Measurements from ENCODE around the gene PTPRK.

PTPRK gene

DNA sequence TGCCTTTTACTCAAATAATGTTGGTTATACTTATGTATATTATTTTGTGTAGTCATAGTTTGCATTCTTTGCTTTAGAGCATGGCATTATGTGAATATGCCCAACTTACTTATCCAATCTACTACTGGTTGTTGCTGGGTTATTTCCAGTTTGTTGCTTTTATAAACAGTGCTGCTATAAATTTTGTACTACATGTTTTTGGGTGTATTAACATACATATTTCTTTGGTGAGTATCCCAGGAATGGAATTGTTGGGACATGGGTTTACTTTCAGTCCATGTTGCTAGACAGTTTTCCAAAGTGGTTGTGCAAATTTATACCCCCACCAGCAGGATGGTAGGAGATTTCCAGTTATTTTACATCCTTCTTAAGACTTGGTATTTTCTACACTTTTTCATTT lies 462.5 kb downstream of the PTPRK start:
- no peak for DNase-seq

DNA sequence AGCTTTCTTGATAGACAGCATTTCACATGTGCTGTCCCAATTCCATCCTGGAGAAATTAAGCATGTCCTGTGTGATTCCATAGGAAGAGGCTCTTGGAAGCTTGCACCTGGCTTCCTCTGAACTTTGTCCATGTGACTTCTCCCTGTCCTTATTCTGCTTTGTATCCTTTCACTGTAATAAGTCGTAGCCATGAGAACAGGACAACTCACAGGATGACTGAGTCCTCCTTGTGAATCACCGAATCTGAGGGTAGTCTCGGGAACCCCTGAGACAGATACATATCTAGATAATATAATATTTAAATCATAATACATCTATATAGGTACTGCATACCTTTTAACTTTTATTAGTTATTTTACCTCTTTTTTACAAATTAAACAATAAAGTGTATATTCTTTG lies 462.9 kb downstream of the PTPRK start:
- no peak for DNase-seq

DNA sequence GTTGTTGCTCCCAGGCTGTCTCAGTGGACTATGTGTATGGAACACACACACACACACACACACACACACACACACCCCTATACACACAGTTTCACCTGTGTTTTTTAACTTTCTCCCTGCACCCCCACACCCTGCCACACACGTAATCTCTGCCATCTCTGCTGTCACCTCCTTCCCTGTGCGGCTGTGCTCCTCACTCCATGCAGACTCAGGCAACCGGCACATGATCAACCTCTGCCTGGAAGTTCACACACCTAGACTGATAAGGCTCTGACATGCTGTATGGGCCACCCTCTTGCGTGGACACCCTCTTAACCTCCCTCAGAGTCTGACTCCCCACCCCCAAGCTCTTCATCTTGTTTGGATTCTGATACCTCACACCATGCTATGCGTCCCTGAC lies 467.3 kb downstream of the PTPRK start:
- no peak for DNase-seq

DNA sequence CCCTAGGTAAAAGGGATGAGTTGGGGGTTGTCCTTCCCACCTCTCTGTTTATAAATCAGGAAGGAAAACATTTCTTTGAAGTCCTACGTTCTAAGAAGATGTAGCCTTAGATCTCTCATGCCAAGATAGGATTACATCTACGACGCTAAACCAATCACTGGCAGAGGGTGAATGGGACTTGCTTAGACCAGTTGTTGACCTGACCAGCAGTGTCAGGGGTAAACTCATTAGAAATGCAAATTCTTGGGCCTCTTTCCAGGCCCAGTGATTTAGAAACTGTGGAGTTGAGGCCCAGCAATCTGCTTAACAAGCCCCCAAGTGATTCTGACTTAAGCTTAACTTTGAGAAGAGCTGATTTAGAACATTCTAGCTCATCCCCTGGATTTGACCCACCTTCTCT lies 472.4 kb downstream of the PTPRK start:
- DNase-seq: no peak

DNA sequence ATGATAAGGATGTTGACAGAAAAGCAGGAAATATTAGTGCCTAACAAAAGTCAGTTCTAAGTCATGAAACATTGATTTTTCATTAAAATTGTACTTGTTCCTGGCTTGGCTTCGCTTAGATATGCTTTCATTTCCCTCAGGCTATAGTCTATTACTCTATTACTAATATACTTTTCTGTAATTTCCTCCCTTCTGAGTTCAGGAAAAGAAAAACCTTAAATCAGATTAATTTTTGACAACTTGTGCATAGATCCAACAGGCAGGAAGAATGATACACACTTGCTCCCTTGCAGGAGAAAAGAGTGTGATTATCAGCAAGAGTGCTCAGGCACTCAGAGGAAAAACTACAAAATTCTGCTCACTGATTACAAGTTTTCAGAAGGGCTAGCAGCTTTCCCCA lies 474.4 kb downstream of the PTPRK start:
- no peak for DNase-seq

DNA sequence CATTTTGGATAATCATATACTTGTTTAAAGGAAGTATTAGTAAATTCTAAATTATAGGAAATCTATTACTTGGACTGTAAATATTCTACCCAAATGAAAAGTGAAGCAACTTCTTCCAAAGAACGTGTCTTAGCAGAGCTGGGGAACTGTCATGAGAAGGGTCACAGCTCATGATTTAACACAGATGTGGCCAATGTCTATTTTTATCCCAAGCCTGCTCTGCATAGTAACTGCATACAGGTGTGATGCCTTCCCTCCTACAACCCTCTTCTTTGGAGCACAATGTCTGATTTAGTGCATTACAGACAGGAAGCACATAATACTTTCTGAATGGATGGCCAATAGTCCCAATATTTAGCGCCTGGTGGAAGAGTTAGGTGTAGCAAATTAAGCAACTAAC lies 480.9 kb downstream of the PTPRK start:
- DNase-seq: no peak

DNA sequence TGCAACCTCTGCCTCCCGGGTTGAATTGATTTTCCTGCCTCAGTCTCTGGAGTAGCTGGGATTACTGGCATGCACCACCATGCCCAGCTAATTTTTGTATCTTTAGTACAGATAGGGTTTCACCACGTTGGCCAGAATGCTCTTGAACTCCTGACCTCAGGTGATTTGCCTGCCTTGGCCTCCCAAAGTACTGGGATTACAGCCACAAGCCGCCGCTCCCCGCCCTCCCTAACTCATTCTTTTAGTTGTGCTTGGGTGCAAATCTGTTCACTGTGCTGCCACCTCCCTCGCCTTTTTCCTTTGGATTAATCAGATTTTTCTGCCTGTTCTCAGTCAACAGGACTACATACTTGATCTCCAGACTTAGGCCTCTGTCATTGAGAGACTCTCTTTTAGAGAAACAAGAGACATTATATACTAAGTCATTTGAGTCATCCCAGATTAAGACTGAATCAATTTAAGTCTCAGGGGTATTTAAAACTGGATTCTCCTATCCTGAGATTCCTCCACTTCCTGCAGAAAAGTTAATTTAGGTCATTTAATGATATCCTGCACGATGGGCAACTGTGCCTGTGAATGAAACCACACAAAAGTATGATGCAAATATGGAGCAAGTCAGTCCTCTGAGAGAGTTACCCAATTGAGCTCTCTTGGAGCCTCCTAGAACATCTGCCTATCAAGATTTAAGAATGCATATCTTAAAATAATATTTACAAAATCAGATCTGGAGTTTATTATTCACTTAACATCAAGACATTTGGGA lies 483.4 kb downstream of the PTPRK start:
- DNase-seq: no peak

DNA sequence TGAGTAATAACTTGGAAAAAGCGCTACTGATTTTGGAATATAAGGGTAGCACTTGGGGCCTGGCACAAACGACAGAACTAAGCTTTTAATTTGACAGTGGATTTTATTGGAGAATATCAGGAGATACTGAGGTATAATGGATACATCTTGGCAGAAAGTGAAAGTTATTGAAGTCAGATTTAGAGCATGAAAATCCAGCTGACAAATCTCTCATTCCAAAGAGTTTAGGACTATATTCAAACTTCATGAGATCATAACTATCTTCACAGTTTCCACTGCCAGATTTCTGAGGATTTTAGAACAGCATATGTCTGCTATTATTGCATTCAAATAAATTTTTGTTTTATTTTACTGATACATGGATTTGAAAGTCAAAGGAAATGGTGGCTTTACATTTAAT lies 487.2 kb downstream of the PTPRK start:
- DNase-seq: no peak

DNA sequence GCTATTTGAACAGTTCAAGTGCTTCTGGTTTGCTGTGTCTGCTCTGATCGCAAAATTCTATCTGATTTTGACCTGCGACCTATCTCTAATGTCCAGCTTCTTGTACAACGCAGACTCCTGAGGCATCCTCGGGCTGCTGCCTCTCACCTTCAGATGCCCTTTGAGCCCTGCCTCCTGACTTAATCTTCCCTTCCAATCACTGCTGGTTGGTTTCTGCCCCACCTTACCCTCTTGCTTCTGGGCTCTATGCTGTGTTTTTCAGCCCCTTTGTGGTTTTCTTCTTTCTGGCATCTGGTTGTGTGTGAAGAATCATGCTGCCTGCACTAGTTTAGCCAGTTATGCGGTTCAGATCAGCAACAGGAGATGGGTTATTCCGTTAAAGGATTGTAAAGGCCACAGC lies 488.4 kb downstream of the PTPRK start:
- DNase-seq: no peak

DNA sequence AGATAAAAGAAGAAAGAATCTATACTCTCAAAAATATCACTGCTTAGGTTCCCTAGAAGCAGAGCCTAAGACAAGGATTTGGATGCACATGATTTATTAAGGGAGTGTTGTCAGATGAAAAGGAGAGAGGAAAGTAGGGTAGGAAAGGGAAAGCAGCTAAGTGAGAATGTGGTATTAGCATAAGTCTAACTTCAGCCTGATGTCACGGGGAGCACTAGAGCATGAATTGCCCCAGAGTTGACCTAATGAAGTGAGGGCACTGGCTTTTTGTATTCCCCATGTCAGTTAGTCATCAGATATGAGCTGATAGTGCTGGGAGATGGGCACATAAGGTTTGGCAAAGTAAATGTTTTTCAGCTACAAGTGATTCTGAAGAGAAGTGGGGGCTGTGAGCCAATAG lies 490.6 kb downstream of the PTPRK start:
- no peak for DNase-seq

DNA sequence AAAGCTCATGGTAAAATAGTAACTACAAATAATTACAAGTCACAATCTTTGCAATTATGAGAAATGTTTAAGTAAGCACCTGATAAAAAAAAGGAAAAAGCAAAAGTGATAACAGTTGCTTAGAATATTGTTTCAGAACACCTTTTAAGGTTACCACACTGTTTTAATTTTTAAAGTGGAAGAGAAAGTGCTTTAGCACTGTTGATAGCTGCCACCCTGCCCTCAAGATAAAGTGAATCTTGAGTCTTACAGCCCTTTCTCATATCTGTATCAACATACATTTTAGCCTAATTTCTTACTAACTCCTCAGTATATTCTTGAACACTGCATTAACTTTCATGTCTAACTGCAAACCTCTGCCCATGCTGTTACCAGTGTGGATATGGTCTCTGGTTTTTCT lies 492.2 kb downstream of the PTPRK start:
- no peak for DNase-seq

DNA sequence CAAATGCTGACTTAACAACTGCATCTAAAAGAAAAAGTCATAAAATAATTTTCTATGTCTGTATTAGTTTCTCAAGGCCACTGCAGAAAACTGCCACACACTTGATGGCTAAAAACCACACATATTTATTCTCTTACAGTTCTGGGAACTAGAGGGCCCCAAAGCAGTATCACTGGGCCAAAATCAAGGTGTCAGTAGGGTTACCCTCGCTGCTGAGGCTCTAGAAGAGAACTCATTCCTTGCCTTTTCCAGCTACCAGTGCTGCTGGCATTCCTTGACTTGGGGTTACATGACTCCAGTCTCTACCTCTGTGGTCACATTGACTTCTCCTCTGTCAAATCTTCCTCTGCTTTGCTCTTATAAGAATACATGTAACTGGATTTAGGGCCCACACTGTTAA lies 494.9 kb downstream of the PTPRK start:
- no peak for DNase-seq

DNA sequence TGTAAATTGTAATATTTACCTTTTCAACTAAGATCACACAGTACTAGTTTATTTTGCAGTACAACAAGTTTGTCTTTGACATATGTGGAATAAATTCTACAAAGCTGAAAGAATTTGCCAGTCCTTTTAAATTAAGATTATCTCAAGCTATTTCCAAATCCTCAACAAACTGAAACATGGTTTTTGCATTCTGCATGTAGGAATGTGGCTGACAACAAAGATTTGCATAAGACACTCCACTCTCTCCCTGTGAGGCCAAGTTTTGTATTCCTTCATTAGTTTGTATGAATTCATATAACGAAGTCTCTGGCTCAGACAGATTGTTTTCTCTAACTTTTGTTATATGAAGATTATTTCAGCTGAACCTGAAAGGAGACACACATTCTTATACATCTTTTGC lies 495.4 kb downstream of the PTPRK start:
- no peak for DNase-seq

DNA sequence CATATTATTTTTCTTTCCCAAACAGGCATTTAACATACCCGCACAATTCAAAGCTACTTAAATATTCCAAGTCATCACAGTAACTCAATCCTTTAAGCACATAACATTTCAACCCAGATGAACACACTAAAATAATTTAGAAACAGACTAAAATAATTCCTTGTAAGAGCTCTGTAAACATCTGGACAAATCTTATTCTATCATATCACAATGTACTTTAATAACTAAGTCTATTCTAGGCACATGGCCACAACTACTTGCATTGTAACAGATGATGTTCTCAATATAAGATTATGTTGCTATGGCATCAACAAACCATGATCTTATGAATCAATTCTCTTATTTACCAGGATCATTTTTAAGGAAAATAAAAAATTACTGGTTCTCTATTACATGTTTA lies 496.4 kb downstream of the PTPRK start:
- no peak for DNase-seq

DNA sequence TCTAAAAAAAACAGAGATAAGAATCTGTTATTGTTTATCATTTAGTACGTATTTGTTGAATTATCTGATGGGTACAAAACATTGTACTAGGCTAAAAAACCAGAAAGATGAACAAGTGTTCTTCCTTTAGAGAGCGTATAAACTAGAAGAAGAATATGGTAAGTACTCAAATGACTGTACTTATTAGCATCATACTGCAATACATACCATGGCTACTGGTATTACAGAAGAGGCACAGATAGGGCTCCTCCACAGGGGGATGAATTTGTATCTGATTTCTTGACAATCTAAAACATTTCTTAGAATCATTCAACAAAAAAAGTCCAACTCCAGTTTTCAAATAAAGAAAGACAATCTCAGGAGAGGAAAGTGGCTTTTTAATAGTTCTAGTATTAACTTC lies 501.6 kb downstream of the PTPRK start:
- no peak for DNase-seq

DNA sequence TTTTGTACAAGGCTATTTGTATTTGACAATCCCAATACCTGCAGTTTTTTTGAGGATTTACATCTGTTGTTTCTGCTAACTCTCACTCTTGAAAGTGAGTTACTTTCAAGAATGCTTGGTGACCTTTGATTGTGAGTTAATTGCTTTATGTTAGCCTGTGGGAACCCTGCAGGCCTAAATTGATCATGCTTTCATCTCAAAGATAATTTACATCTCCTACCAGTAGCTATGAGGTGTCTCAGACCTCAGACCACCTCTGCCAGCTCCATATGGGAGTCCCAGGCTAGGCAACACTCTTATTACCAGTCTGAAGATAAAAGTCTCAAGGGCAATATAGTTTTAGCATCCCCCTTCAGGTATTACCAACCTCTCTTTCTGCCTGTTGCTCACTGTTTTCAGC lies 503.1 kb downstream of the PTPRK start:
- DNase-seq: no peak

DNA sequence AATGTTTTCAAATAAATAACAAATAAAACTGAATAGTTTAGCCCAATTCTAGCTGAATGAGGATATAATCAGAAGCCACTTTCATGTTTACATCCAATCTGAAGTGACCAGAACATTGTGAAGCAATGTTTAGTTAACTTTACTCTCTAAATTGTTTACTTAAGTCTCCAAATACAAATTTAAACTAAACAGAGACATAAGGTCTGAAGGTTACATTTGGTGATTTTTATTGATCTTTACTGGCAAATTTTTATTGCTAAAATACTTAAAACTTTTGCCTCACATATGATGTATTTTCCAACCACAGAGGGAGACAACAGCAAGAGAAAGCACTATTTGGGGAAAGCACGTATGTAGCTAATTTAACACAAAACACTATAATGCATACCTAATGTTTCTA lies 512.7 kb downstream of the PTPRK start:
- DNase-seq: no peak

DNA sequence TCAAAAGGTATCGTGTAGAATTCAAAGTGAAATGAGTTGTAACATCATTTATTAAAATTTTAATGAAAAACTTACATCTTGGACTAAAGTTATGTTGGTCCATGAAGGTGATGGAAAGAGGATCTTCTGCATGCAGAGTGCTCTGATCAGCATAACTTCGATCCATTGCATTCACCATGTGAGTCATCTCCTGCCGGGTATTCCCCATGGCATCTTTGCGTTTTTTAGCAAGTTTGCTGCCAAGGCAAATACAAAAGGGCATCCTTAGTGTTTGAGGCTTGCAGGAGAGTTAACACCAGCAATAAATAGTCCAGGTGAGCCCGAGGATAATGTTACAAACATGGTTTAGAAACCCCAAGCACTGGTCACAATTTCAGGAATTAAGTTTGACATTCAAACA lies 515.4 kb downstream of the PTPRK start:
- DNase-seq: no peak

DNA sequence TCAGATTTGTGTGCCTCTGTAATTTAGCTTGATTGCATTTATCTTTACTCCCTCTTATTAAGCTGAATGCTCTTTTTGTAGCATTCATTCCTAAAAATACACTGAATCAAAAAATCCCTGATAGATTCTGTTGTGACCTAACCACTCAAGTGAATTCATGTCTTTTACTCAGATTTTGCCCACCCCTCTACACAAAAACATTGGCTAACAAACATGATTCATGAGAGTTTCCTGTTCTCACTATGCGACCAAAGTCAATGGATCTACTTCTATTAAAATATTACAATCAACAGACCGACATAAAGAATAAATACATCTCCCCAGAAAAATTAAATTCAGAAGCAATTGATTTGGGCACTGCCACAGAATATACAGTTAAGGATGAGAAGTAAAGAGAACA lies 520.0 kb downstream of the PTPRK start:
- no peak for DNase-seq

DNA sequence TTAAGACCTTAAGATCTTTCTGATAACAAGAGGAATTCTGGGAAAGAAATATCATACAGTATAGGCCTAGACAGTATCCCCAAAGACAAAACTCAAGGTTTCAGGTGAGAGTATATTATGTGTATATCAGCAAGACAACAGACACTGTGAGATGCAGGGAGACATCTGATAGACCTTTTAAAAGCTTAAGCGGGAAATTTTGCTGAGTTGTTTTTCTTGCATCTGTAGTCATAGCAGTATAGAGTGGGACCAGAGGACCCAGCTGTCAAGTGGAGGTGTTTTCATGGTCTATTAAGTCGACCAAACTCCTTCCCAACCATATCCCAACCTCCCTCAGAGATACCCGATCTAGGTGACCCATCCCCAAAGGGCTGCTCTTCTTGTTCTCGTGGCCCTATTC lies 521.4 kb downstream of the PTPRK start:
- DNase-seq: no peak

DNA sequence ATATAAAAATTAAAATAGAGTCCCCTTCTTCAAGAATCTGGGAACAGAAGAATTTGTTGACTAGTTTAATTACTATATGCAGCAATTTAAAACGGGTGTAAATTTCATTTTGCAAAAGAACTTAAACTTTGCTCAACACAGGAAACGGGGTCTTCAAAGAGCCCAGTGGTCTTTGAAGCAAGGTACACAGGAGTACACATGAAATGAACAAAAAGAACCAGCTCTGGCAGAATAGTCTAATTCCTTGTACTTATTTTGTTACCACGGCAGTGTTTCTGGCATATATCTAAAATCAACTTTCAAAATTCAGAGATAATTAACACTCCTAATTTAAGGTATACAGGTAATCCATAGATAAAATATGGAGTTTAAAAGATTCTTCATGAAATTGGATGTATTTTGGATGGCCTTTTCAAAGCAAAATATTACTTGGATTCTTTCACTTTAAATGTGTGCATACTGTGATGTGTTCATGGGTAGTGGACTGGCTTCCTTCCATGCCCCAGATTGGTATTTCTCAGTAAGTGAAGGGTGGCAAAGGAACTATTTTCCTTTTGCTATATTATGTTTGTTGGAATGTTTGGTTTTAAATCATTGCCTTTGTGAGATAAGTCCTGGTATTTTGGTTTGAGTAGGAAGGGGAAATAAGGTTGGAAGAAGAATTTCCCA lies 522.8 kb downstream of the PTPRK start:
- no peak for DNase-seq

DNA sequence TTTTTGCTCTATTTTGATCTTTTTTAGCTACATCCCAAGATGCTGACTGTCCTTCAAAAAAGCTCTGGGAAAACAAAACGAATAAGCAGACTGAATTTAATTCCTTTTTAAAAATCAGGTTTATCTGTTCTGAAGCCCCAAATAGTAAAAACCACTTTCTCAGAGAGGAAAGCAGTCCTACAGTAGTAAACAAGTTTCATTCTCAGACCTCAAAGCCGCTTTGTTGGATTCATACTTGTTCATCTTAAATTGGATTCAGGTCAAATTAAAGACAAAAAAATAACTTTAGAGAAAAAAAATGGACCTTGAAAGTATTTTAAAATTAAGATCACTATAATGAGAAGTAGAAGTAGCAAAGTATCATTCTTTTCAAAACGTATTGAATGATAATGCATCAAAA lies 523.5 kb downstream of the PTPRK start:
- no peak for DNase-seq

DNA sequence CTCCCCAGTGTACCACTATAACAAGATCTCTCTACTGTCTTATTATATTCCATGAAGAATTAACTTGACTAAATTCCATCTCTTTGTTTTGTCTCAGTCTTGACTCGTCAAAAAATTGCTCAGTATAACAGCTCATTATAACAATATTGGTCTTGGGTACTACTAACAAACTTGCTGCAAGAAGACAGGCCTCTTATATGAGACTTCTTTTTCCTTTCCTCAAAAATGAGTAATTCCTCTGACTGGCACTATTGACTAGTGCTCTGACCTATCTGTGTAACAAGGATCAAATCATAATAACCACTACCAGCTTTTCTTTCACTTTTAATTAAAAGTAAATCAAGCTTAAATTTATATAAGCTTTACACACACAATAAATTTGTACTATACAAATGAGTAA lies 528.3 kb downstream of the PTPRK start:
- DNase-seq: no peak

DNA sequence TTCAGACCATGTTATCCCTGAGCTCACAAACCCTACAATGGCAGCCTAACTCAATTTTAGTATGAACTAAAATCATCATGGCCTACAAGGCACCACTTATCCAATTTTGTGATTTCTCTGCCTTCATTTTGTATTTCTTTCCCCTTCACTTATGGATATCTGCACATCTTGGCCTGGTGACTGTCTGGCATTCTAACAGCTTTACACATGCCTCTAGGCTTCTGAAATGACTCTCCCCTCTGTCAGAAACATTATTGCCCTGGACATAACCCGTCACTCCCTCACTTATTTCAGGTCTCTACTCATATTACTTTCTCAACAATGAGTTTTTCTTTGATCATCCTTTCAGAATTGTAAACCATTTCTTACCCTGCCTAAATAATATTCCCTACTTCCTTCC lies 530.3 kb downstream of the PTPRK start:
- no peak for DNase-seq

DNA sequence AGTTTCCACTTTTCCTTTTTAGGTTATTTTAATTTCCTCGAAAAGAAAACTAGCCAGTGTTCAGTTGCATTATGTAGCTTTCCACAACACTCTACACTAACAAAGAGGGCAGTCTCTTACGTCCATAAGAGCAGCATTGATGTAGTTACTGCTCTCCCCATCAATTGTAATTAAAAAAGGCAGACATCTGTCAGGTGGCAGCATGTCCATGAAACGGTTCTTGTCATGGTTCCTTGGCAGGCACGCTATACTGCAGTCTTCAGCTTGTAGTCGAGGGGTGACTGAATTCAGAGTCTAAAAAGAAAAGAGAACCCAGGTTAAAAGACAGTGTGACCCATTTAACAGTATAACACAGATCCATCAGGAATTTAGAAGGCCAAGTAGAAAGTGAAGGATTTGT lies 539.4 kb downstream of the PTPRK start:
- DNase-seq: no peak
